COLO668 (cell line): Measurements from ENCODE around the gene NOL6.
A peak's percentile ranks its signal among the peaks of the same experiment; 100 is the strongest.
"Not testable (repeated sequence)": the region's sequence is repeated elsewhere in the genome, so short reads cannot be mapped to it uniquely, and the experiment has no call there.

Source experiments
- DNase-seq: peaks from one replicate; lab custom pipeline; 2025; ENCODE audit not compliant: unreplicated experiment; lab: John Stamatoyannopoulos, UW

The NOL6 gene

DNA sequence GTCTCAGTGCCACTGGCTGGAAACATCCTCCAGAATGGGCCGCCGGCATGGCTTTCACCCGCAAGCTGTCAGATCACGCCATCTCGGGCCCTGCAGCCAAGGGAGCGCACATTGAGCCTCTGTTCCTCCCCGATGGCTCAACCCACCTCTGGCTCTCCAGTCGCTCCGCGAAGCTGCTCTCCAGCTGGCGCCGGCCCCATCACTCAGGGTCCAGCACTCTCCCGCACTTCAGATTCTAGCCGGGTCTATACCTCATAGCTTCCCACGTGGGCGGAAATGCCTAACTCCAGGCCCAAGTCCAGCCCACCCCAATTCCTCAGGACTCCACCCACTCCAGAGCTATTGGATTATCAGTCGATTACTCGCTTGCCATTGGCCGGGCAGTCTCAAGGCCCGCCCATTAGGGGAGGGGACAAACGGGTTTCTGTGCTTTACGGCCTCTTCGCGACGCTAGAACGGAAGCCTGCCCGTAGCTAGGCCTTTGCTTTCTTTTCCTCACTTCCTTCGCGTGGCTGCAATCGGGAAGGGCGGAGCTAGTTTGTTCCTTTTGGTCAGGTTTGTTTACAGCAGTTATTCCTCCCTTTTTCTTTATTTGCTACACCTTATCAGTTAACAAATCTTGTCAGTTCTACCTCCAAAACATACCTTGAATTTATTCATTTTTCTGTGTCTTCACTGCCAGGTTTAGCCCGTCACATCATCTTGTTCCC is at the start of gene NOL6:
Gene NOL6, minus strand, starts transcription at position 282 of the 710 bp plus-strand sequence. Its CDS starts 82 bp downstream, at position 200.
- DNase-seq = peak; percentile 98

DNA sequence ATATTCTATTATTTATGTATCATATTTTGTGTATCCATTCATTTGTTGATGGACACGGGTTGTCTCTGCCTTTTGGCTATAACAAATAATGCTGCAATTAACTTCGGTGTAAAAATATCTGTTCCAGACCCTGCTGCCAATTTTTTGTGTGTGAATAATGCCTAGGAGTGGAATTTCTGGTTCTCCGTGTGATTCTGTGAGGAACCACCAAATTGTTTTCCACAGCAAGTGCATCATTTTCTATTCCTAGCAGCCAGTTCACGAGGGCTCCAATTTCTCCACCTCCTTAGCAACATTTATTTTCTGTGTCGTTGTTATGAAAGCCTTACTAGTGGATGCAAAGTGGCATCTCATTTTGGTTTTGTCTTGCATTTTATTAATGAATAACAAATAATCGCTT is 48.1 kb upstream of the NOL6 start:
- DNase-seq = not testable (repeated sequence)

DNA sequence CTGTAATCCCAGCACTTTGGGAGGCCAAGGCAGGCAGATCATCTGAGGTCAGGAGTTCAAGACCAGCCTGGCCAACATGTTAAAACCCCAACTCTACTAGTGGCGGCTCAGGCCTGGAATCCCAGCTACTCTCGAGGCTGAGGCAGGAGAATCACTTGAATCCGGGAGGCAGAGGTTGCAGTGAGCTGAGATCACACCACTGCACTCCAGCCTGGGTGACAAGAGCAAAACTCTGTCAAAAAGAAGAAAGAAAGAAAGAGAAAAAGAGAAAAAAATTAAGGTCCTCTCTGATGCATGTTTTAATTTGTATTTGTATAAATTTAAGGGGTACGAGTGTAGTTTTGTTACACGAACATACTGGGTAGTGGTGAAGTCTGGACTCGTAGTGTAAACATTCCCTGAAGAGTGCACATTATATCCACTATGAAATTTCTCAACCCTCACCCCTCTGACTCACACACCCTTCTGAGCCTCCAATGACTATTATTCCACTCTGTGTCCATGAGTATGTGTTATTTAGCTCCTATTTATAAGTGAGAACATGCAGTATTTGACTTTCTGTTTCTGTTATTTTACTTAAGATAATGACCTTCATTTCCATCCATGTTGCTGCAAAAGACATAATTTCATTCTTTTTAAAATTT is 44.3 kb upstream of the NOL6 start:
- DNase-seq = not testable (repeated sequence)

DNA sequence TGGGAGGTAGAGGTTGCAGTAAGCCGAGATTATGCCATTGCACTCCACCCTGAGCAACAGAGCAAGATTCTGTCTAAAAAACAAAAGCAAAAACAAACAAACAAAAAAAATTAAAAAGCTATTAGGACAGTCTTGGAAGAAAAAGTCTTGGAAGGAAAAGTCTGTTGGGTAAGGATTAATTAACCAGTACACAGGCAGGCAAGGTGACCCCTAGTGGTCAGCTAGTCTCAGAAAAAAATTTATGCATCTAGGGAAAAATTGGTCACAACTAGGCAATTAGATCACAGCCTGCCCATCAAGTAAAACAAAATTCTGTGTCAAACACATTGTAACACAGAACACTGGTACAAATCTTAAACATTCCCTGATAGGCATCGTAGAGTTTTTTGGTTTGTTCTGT is 43.6 kb upstream of the NOL6 start:
- no peak for DNase-seq

- DNase-seq = not testable (repeated sequence)
Measured at GRCh38 chr9:33516397-33516796, 42.7 kb upstream of the NOL6 start.

DNA sequence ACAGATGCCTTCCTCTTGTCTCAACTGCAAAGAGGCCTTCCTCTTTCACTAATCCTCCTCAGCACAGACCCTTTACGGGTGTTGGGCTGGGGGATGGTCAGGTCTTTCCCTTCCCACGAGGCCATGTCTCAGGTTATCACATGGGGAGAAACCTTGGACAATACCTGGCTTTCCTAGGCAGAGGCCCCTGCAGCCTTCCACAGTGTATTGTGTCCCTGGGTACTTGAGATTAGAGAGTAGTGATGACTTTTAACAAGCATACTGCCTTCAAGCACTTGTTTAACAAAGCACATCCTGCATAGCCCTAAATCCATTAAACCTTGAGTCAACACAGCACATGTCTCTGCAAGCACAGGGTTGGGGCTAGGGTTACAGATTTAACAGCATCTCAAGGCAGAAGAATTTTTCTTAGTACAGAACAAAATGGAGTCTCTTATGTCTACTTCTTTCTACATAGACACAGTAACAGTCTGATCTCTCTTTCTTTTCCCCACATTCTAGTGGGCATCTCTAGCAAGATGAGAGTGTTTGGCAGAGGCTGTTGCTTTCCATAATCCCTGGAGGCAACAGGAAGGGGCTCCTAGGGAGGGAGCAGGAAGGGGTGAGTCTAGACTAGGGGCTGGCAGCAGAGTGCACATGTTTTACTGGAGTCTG is 41.7 kb upstream of the NOL6 start:
- DNase-seq = peak; percentile 26

- DNase-seq = not testable (repeated sequence)
Measured at GRCh38 chr9:33512535-33512934, 38.8 kb upstream of the NOL6 start.

- DNase-seq = not testable (repeated sequence)
Measured at GRCh38 chr9:33511184-33511517, 37.4 kb upstream of the NOL6 start.

DNA sequence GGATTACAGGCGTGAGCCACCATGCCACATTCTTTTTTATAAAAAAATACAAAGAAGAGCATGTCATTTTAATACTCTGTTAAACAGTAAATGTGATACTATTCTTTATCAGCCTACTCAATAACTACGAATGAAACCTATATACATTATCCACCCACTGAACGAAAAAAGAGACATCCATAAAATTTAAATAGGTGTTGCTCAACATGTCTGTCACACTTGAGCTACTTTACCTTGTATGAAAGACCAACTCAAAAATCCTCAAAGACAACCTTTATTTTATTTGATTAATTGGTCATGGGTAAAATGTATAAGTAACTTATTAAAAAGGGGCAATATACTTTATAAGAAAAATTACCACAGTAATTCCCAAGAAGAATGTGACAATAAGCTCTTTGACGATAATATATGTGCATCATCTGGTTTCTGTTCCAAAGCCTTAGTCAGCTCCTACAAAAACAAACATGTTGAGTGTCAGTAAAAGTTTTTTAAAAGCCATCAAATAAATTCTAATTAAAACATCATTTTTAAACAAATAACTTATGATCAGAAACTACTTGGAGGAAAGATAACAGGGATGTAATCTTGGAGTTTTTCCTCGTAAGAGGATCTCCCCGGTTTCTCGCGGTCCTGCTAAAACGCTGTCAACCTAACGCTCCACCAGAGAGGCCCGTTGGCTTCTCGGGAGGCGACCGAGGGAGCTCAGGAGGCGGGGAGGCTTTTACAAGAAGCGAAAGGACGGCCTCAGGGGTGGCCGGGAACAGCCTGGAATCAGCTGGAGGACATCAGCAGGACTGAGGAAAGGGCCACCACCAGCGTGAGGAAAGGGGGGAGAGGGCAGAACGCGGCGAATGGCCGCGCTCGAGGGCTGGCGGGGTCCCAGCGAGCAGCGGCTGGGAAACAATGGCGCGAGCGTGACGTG is 36.8 kb upstream of the NOL6 start:
- DNase-seq = peak; percentile 80

DNA sequence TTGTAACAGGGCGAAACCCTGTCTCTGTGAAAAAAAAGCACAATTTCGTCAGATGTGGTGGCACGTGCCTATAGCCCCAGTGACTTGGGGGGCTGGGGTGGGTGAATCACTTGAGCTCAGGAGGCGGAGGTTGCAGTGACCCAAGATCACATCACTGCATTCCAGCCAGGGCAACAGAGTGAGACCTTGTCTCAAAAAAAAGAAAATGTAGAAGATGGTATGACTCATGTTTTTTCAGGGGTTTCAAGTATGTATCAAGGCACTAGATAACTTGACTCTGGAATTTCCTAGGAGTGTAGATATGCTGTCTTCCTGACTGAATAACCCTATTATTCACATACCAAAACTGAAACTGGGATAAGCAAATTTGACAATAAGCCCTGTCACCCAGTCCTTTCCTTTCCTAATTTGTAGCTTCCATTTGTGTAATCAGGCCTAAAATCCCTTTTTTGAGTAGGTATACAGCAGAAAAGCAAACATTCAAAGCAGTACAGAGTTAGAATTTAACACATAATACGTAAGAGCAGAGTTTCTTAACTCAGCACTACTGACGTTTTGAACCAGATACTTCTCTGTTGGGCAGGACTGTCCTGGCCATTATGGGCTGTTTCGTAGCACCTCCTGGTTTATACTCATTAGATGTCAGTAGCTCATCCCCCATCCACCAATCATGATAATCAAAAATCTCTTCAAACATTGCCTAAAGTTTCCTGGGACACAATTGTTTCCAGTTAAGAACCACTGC is 33.1 kb upstream of the NOL6 start:
- DNase-seq = no peak

DNA sequence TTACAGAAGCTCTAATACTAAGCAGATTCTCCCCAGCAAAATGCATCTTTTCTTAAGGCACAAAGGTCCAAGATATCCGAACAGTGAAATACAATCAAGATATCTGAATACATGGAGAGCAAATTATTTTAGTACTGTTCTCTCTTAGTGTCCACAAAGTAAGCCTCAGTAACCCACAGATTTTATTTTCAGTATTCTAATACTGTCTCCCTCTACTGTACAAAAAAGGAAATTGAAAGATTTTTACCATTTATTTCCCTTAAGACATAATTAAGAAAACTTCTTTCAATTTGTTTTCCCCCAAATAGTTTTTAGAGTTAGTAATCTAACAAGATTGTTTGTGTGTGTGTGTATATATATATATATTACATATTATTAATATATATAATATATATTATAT is 24.7 kb upstream of the NOL6 start:
- DNase-seq = no peak

- DNase-seq = not testable (repeated sequence)
Measured at GRCh38 chr9:33493819-33494218, 20.1 kb upstream of the NOL6 start.

DNA sequence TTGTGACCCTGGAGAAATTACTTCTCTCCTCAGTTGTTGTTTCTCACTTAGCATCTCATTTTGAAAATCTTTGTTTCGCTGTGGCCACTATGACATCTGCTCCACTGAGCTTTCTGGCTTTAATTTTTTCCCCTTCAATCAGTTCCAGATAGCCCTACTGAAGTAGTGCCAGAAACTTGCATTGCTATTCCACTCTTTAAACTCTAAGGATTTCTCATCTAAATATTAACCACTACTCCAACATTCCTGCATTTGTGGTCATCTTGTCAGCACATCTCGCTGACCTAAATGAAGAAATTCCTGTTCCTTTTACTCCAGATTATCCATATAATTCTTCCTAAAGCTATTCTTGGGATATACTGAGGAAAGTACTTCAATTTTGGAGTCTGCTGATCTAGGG is 15.3 kb upstream of the NOL6 start:
- no peak for DNase-seq

- not testable (repeated sequence) for DNase-seq
Measured at GRCh38 chr9:33485312-33485711, 11.6 kb upstream of the NOL6 start.

- no peak for DNase-seq
Measured at GRCh38 chr9:33480976-33481375, 7.3 kb upstream of the NOL6 start.

- no peak for DNase-seq
Measured at GRCh38 chr9:33480106-33480505, 6.4 kb upstream of the NOL6 start.

- no peak for DNase-seq
Measured at GRCh38 chr9:33476503-33476902, 2.8 kb upstream of the NOL6 start.

- DNase-seq = no peak
Measured at GRCh38 chr9:33475357-33475756, 1.6 kb upstream of the NOL6 start.

- DNase-seq = no peak
Measured at GRCh38 chr9:33472881-33473615, 676 bp downstream of the NOL6 start.
